Measurements from ENCODE around the gene KNTC1.

The KNTC1 gene

GRCh38 chr12:122495258-122495657 lies 31.8 kb upstream of the KNTC1 start:
- H3K36me3 ChIP-seq (ENCODE audit: insufficient read depth, low read length): peaks cover 59% of the 10 kb centered on the region
- H3K4me2 ChIP-seq (ENCODE audit: low read length): no peak overlapping the region

DNA sequence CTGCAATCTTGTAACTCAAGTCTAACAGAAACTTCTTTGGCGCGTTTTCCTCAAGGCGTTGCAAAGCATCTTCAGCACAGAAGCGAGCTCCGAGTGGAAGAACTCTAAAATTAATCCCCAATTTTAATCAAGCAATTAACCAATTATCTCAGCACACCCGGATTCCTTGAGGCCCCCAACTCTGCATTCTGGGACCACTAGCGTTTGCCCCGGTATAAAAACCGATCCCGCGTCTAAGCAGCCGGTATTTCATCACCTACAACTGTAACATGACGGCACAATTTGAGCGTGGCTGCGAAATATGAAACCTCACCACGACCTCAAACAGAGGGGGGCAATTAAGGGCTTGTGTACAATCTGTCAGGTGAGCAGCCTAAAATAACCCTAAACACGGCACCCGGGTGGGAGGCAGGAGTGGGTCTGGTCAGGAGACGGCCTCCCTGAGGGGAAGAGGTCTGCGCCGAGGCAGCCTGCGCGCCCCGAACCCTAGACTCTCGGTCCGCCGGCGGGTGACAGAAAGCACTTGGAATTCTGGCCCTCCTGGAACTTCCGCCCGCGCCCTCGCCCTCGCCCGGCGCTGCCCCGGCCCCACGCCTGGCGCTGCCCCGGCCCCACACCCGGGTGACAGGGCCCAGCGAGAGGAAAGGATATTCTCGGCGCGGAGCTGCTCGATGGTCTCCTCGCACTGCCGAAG lies 26.9 kb upstream of the KNTC1 start:
- H3K27me3 ChIP-seq (ENCODE audit: insufficient read depth, low read length): no peaks in the 10 kb centered on the region
- no peaks in the 10 kb centered on the region for H4K20me1 ChIP-seq (ENCODE audit: insufficient read depth, low read length)
- H3K79me2 ChIP-seq (ENCODE audit: insufficient read depth, low read length): peaks cover 38% of the 10 kb centered on the region
- H3K4me2 ChIP-seq (ENCODE audit: low read length): peak overlapping the region; percentile 81
- H3K4me3 ChIP-seq (ENCODE audit: low read depth, low read length, poor library complexity, severe bottlenecking): peak overlapping the region; percentile 78
- peaks cover 43% of the 10 kb centered on the region for H3K36me3 ChIP-seq (ENCODE audit: insufficient read depth, low read length)
- peaks cover 15% of the 10 kb centered on the region; the same call in 1 of the 2 replicates for H3F3A ChIP-seq (ENCODE audit: insufficient read depth, low read length)
- H2AFZ ChIP-seq (ENCODE audit: low read length): no peak overlapping the region
- TF ChIP-seq CTCF (IDR thresholded peaks at IDR 0.05; ENCODE audit: low read length) (no peak), EZH2 (IDR thresholded peaks at IDR 0.05; ENCODE audit: borderline replicate concordance, low read length) (no peak)
- H3K4me1 ChIP-seq (ENCODE audit: insufficient read depth, low read length, severe bottlenecking): peaks cover 35% of the 10 kb centered on the region
- no peaks in the 10 kb centered on the region for H3K9me2 ChIP-seq (ENCODE audit: low read depth, low read length)
- H3K9ac ChIP-seq (ENCODE audit: low read length): peak overlapping the region; percentile 85
- no peaks in the 10 kb centered on the region for H3K9me3 ChIP-seq (ENCODE audit: low read length)
- H3K27ac ChIP-seq (ENCODE audit: low read depth, low read length, poor library complexity, severe bottlenecking): peak overlapping the region; percentile 89

More at GRCh38 chr12:122495258-122495657, 31.8 kb upstream of the KNTC1 start:
- no peak overlapping the region for H2AFZ ChIP-seq (ENCODE audit: low read length)
- no peaks in the 10 kb centered on the region for H3K9me3 ChIP-seq (ENCODE audit: low read length)
- H3F3A ChIP-seq (ENCODE audit: insufficient read depth, low read length): no peaks in the 10 kb centered on the region
- H4K20me1 ChIP-seq (ENCODE audit: insufficient read depth, low read length): no peaks in the 10 kb centered on the region
- no peak overlapping the region for H3K9ac ChIP-seq (ENCODE audit: low read length)
- peaks cover 21% of the 10 kb centered on the region for H3K4me1 ChIP-seq (ENCODE audit: insufficient read depth, low read length, severe bottlenecking)
- H3K27me3 ChIP-seq (ENCODE audit: insufficient read depth, low read length): no peaks in the 10 kb centered on the region
- no peaks in the 10 kb centered on the region for H3K9me2 ChIP-seq (ENCODE audit: low read depth, low read length)
- no peak overlapping the region for H3K27ac ChIP-seq (ENCODE audit: low read depth, low read length, poor library complexity, severe bottlenecking)
- TF ChIP-seq CTCF (IDR thresholded peaks at IDR 0.05; ENCODE audit: low read length) (no peak), EZH2 (IDR thresholded peaks at IDR 0.05; ENCODE audit: borderline replicate concordance, low read length) (no peak)
- no peak overlapping the region for H3K4me3 ChIP-seq (ENCODE audit: low read depth, low read length, poor library complexity, severe bottlenecking)
- H3K79me2 ChIP-seq (ENCODE audit: insufficient read depth, low read length): peaks cover 38% of the 10 kb centered on the region

DNA sequence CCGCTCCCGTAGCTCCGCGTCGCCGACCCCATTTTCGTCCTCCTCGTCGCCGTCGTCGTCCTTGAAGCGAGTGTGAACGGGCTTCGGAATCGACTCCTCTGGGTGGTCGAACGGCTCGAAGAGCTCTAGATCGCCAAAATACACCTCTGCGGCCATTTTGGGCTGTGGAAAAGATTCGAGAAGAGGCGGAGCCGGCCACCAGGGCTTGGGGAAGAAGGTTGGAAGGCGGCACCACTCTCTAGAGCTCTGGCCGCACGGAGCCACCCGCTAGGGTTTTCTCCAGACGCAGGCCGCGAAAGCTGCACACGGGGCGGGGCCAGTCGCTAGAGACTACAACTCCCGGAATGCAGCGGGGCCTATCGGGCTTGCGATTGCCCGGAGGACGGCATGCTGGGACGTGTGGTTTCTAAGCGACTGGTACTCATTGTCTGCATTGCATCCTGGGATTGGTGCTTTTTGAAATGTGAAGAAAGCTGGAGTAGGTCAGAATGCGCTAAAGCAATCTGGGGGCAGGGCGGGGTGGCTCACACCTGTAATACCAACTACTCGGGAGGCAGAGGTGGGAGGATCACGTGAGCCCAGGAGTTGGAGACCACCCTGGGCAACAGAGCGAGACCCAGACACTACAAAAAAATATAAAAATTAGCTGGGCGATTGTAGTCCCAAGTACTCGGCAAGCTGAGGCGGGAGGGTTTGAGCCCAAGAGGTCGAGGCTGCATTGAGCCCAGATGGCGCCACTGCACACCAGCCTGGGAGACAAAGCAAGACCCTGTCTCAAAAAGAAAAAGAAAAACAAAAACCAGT lies 26.2 kb upstream of the KNTC1 start, which contains the start of gene ZCCHC8:
ZCCHC8 (minus strand) TSS at position 248 of the 804 bp plus-strand sequence; CDS start at position 156, 92 bp downstream.
- H3K4me3 ChIP-seq (ENCODE audit: low read depth, low read length, poor library complexity, severe bottlenecking): peak within 1 kb of the TSS; percentile 78
- peaks cover 43% of the 10 kb centered on the region for H3K36me3 ChIP-seq (ENCODE audit: insufficient read depth, low read length)
- H3K4me1 ChIP-seq (ENCODE audit: insufficient read depth, low read length, severe bottlenecking): peaks cover 35% of the 10 kb centered on the region
- no peaks in the 10 kb centered on the region for H3K27me3 ChIP-seq (ENCODE audit: insufficient read depth, low read length)
- no peak within 1 kb of the TSS for H2AFZ ChIP-seq (ENCODE audit: low read length)
- TF ChIP-seq EZH2 (IDR thresholded peaks at IDR 0.05; ENCODE audit: borderline replicate concordance, low read length) (no peak), CTCF (IDR thresholded peaks at IDR 0.05; ENCODE audit: low read length) (peak; percentile 49)
- peak within 1 kb of the TSS; percentile 89 for H3K27ac ChIP-seq (ENCODE audit: low read depth, low read length, poor library complexity, severe bottlenecking)
- no peaks in the 10 kb centered on the region for H4K20me1 ChIP-seq (ENCODE audit: insufficient read depth, low read length)
- H3F3A ChIP-seq (ENCODE audit: insufficient read depth, low read length): peaks cover 18% of the 10 kb centered on the region; the same call in 1 of the 2 replicates
- peaks cover 37% of the 10 kb centered on the region for H3K79me2 ChIP-seq (ENCODE audit: insufficient read depth, low read length)
- H3K9ac ChIP-seq (ENCODE audit: low read length): peak within 1 kb of the TSS; percentile 85
- H3K9me3 ChIP-seq (ENCODE audit: low read length): no peaks in the 10 kb centered on the region
- H3K9me2 ChIP-seq (ENCODE audit: low read depth, low read length): no peaks in the 10 kb centered on the region
- peak within 1 kb of the TSS; percentile 81 for H3K4me2 ChIP-seq (ENCODE audit: low read length)

Data from OCI-LY1 (cell line).